Ishikawa (cell line): ENCODE data around the gene COL16A1.

Experiments used
- CEBPB ChIP-seq: IDR thresholded peaks from 2 replicates; pipeline ENCODE4 v1.6.1; 2012
- CREB1 ChIP-seq: IDR thresholded peaks from 2 replicates; pipeline ENCODE4 v1.6.1; 2012; ENCODE audit warnings: low read depth
- EGR1 ChIP-seq: IDR thresholded peaks from 2 replicates; pipeline ENCODE4 v1.6.1; 2012
- EP300 ChIP-seq: IDR thresholded peaks from 2 replicates; pipeline ENCODE4 v1.6.1; 2012; ENCODE audit warnings: borderline replicate concordance
- FOXM1 ChIP-seq: IDR thresholded peaks from 2 replicates; pipeline ENCODE4 v1.6.1; 2012; ENCODE audit warnings: low read depth, borderline replicate concordance
- MAX ChIP-seq: IDR thresholded peaks from 2 replicates; pipeline ENCODE4 v1.6.1; 2012
- NFIC ChIP-seq: IDR thresholded peaks from 2 replicates; pipeline ENCODE4 v1.6.1; 2012
- RAD21 ChIP-seq: IDR thresholded peaks from 2 replicates; pipeline ENCODE4 v1.6.1; 2012; ENCODE audit warnings: low read depth
- REST ChIP-seq: IDR thresholded peaks from 2 replicates; pipeline ENCODE4 v1.6.1; 2012; ENCODE audit warnings: low read depth, mild to moderate bottlenecking
- TAF1 ChIP-seq: IDR thresholded peaks from 2 replicates; pipeline ENCODE4 v1.6.1; 2012; ENCODE audit warnings: low read depth, mild to moderate bottlenecking
- TCF12 ChIP-seq: IDR thresholded peaks from 2 replicates; pipeline ENCODE4 v1.6.1; 2012; ENCODE audit warnings: low read depth
- TEAD4 ChIP-seq: IDR thresholded peaks from 2 replicates; pipeline ENCODE4 v1.6.1; 2012
- USF1 ChIP-seq: IDR thresholded peaks from 2 replicates; pipeline ENCODE4 v1.6.1; 2012
- YY1 ChIP-seq: IDR thresholded peaks from 2 replicates; pipeline ENCODE4 v1.6.1; 2012; ENCODE audit warnings: low read depth
- ZBTB7A ChIP-seq: IDR thresholded peaks from 2 replicates; pipeline ENCODE4 v1.6.1; 2012; ENCODE audit warnings: low read depth

COL16A1 gene

GRCh38 chr1:31691951-31692350, 11.9 kb downstream of the COL16A1 start:
- no peak for TF ChIP-seq CREB1
- TF ChIP-seq EP300 = no peak
- TF ChIP-seq REST = no peak
- TF ChIP-seq TEAD4 = no peak
- no peak for TF ChIP-seq TCF12
- TF ChIP-seq USF1 = no peak
- TF ChIP-seq CEBPB = no peak
- TF ChIP-seq MAX = no peak
- TF ChIP-seq FOXM1 = no peak
- TF ChIP-seq TAF1 = no peak
- TF ChIP-seq YY1 = no peak
- no peak for TF ChIP-seq ZBTB7A
- TF ChIP-seq EGR1 = no peak
- TF ChIP-seq NFIC = no peak

- no peak for TF ChIP-seq MAX
Observed at GRCh38 chr1:31691446-31691845, 12.4 kb downstream of the COL16A1 start.

GRCh38 chr1:31690921-31691320, 12.9 kb downstream of the COL16A1 start:
- TF ChIP-seq REST (no peak), NFIC (no peak), YY1 (no peak), MAX (no peak), USF1 (no peak), TEAD4 (no peak), CEBPB (no peak), RAD21 (no peak), EGR1 (no peak), TCF12 (no peak), CREB1 (no peak), ZBTB7A (no peak), TAF1 (no peak), EP300 (no peak), FOXM1 (no peak)

GRCh38 chr1:31689854-31690253, 14.0 kb downstream of the COL16A1 start:
- TF ChIP-seq REST (no peak), NFIC (no peak), CREB1 (no peak), CEBPB (no peak), FOXM1 (no peak), ZBTB7A (no peak), EGR1 (no peak)

GRCh38 chr1:31689379-31689778, 14.4 kb downstream of the COL16A1 start:
- no peak for TF ChIP-seq ZBTB7A
